GM23338 (cell line): ENCODE measurements around the gene XIRP2. TPM values are rescaled to one million over a fixed set of nuclear protein-coding genes. Genes with fewer than 3 reads are reported as not detected.

ENCODE experiments used
- ATAC-seq: fragments of 200-7000 bp; cut with Tn5 transposase; 3 replicates; pipeline ENCODE4 v1.9.1; 2020
- DNase-seq: peaks from one replicate; pipeline ENCODE4 v3.0.0-alpha.2; 2015; ENCODE audit warnings: low spot score
- H2AFZ ChIP-seq: fragments of 200-600 bp; sonication (generic); 2 replicates; pipeline ENCODE4 v1.8.0; 2016; ENCODE audit warnings: antibody characterized with exemption, mild to moderate bottlenecking, moderate library complexity
- H3F3A ChIP-seq: fragments of 200-600 bp; sonication (generic); replicated peaks from 2 replicates; pipeline ENCODE4 v1.8.0; 2017; ENCODE audit warnings: antibody characterized with exemption, mixed run types, low read depth
- H3K27ac ChIP-seq: fragments of 200-600 bp; sonication (generic); 2 replicates; pipeline ENCODE4 v1.6.1; 2016; ENCODE audit warnings: low read depth
- H3K27me3 ChIP-seq: fragments of 200-600 bp; sonication (generic); 2 replicates; pipeline ENCODE4 v1.8.0; 2016; ENCODE audit warnings: mild to moderate bottlenecking, mixed run types, moderate library complexity; ENCODE audit not compliant: insufficient read depth
- H3K36me3 ChIP-seq: fragments of 200-600 bp; sonication (generic); 2 replicates; pipeline ENCODE4 v1.8.0; 2016; ENCODE audit warnings: mild to moderate bottlenecking; ENCODE audit not compliant: insufficient read depth
- H3K4me1 ChIP-seq: fragments of 200-600 bp; sonication (generic); 2 replicates; pipeline ENCODE4 v1.8.0; 2016; ENCODE audit warnings: mild to moderate bottlenecking, moderate library complexity; ENCODE audit not compliant: insufficient read depth
- H3K4me2 ChIP-seq: fragments of 200-600 bp; sonication (generic); 2 replicates; pipeline ENCODE4 v1.7.1; 2017; ENCODE audit warnings: mixed run types
- H3K4me3 ChIP-seq: fragments of 200-600 bp; sonication (generic); 2 replicates; pipeline ENCODE4 v1.6.1; 2016; ENCODE audit warnings: mixed run types
- H3K79me2 ChIP-seq: fragments of 200-600 bp; sonication (generic); replicated peaks from 2 replicates; pipeline ENCODE4 v1.8.0; 2017; ENCODE audit warnings: mild to moderate bottlenecking; ENCODE audit not compliant: insufficient read depth
- H3K9me2 ChIP-seq: fragments of 200-600 bp; sonication (generic); 2 replicates; pipeline ENCODE4 v1.8.0; 2017; ENCODE audit not compliant: insufficient read depth
- H4K20me1 ChIP-seq: fragments of 200-600 bp; sonication (generic); replicated peaks from 2 replicates; pipeline ENCODE4 v1.8.0; 2017; ENCODE audit warnings: mild to moderate bottlenecking; ENCODE audit not compliant: insufficient read depth
- H3K27ac Mint-ChIP-seq: 2 replicates; pipeline ENCODE4 v1.8.0; 2020; ENCODE audit warnings: inconsistent platforms, mild to moderate bottlenecking, moderate library complexity, mixed read lengths
- H3K27me3 Mint-ChIP-seq: 3 replicates; pipeline ENCODE4 v1.8.0; 2022; ENCODE audit warnings: low read depth, mild to moderate bottlenecking, moderate library complexity, mixed read lengths, inconsistent platforms; ENCODE audit not compliant: insufficient read depth, poor library complexity
- H3K36me3 Mint-ChIP-seq: 3 replicates; pipeline ENCODE4 v1.8.0; 2021; ENCODE audit warnings: low read depth, mild to moderate bottlenecking, inconsistent platforms, moderate library complexity, mixed read lengths
- H3K4me1 Mint-ChIP-seq: 3 replicates; pipeline ENCODE4 v1.8.0; 2020; ENCODE audit warnings: mild to moderate bottlenecking, inconsistent platforms, mixed read lengths
- H3K4me3 Mint-ChIP-seq: 3 replicates; pipeline ENCODE4 v1.8.0; 2021; ENCODE audit warnings: moderate library complexity, mild to moderate bottlenecking, inconsistent platforms, mixed read lengths
- H3K9me3 Mint-ChIP-seq: 3 replicates; pipeline ENCODE4 v1.8.0; 2020; ENCODE audit warnings: moderate library complexity, mild to moderate bottlenecking, inconsistent platforms, mixed read lengths
- CREB1 ChIP-seq: fragments of 250-450 bp; sonication (Bioruptor Pico); IDR thresholded peaks from 2 replicates; pipeline ENCODE4 v1.5.0; 2020; ENCODE audit warnings: low read depth, mild to moderate bottlenecking, moderate library complexity
- CTCF ChIP-seq, 2 experiments: fragments of 200-600 bp in 1 of 2; sonication (generic) in 1 of 2; conservative IDR thresholded peaks; 2 replicates each; pipeline versions ENCODE4 v1.5.1 to v1.6.1; 2016 to 2017; ENCODE audit warnings: antibody characterized with exemption in 2 of 2, low read depth in 2 of 2, mild to moderate bottlenecking in 2 of 2, moderate library complexity in 1 of 2
- ETS1 ChIP-seq: IDR thresholded peaks from 2 replicates; pipeline ENCODE4 v1.6.1; 2016; ENCODE audit warnings: antibody characterized with exemption
- EZH2 ChIP-seq: fragments of 200-600 bp; sonication (generic); IDR thresholded peaks from one replicate; pipeline ENCODE4 v1.8.0; 2017; ENCODE audit warnings: antibody characterized with exemption, mild to moderate bottlenecking, low read depth; ENCODE audit not compliant: unreplicated experiment
- EZH2phosphoT487 ChIP-seq: fragments of 200-600 bp; sonication (generic); IDR thresholded peaks from one replicate; pipeline ENCODE4 v1.8.1; 2018; ENCODE audit warnings: antibody characterized with exemption; ENCODE audit not compliant: unreplicated experiment
- JUNB ChIP-seq: IDR thresholded peaks from one replicate; pipeline ENCODE4 v1.6.1; 2016; ENCODE audit warnings: antibody characterized with exemption; ENCODE audit not compliant: unreplicated experiment
- NANOG ChIP-seq: IDR thresholded peaks from 2 replicates; pipeline ENCODE4 v1.6.1; 2016; ENCODE audit warnings: antibody characterized with exemption, borderline replicate concordance
- POLR2AphosphoS5 ChIP-seq: IDR thresholded peaks from 2 replicates; pipeline ENCODE4 v1.6.1; 2016; ENCODE audit warnings: antibody characterized with exemption, low read depth
- REST ChIP-seq: IDR thresholded peaks from one replicate; pipeline ENCODE4 v1.6.1; 2018; ENCODE audit warnings: antibody characterized with exemption; ENCODE audit not compliant: unreplicated experiment
- STAT1 ChIP-seq: IDR thresholded peaks from one replicate; pipeline ENCODE4 v1.6.1; 2016; ENCODE audit warnings: antibody characterized with exemption; ENCODE audit not compliant: unreplicated experiment
- ZNF114 ChIP-seq: fragments of 250-450 bp; sonication (Bioruptor Pico); IDR thresholded peaks from 2 replicates; pipeline ENCODE4 v1.5.0; 2020; ENCODE audit warnings: mild to moderate bottlenecking, moderate library complexity
- ZNF331 ChIP-seq: fragments of 250-450 bp; sonication (Bioruptor Pico); IDR thresholded peaks from 2 replicates; pipeline ENCODE4 v1.5.0; 2020; ENCODE audit warnings: low read depth, mild to moderate bottlenecking, moderate library complexity
- ZNF462 ChIP-seq: fragments of 250-450 bp; sonication (Bioruptor Pico); IDR thresholded peaks from 2 replicates; pipeline ENCODE4 v1.5.0; 2020; ENCODE audit warnings: mild to moderate bottlenecking, moderate library complexity
- polyA plus RNA-seq: library from polyadenylated mRNA; unstranded; fragments of >200 nt; fragmentation: Nextera tagmentation; extraction: Ambion mirVana; gene quantifications from 2 replicates; pipeline ENCODE4 v1.2.1, GENCODE V29; 2016
- total RNA-seq: library from RNA; depleted of rRNA; stranded (reverse); fragments of >200 nt; shearing (Covaris generic); gene quantifications from 2 replicates; pipeline ENCODE4 v1.2.3, GENCODE V29; 2014

The XIRP2 gene
- total and polyA plus RNA-seq, 2 experiments from 2014 or later, result 0.17 to 0.31 TPM

GRCh38 chr2:167142554-167142953, 254.3 kb downstream of the XIRP2 start:
- Histone ChIP-seq H4K20me1 (no peaks in the 10 kb centered on the region), H2AFZ (peak overlapping the region; percentile 15; the same call in 1 of the 2 replicates), H3K4me3 (no peak overlapping the region), H3K79me2 (no peaks in the 10 kb centered on the region), H3K27ac (no peak overlapping the region), H3K36me3 (no peaks in the 10 kb centered on the region), H3K27me3 (no peaks in the 10 kb centered on the region), H3K4me1 (no peaks in the 10 kb centered on the region), H3K9me2 (no peaks in the 10 kb centered on the region), H3K4me2 (no peak overlapping the region), H3F3A (no peaks in the 10 kb centered on the region)
- no peaks in the 10 kb centered on the region; the same call in 2 of the 3 replicates for H3K9me3 Mint-ChIP-seq
- no peak for ATAC-seq
- no peak for DNase-seq
- no peak overlapping the region for H3K27ac Mint-ChIP-seq
- no peaks in the 10 kb centered on the region for H3K27me3 Mint-ChIP-seq
- peaks cover 4% of the 10 kb centered on the region for H3K4me1 Mint-ChIP-seq
- H3K36me3 Mint-ChIP-seq, result no peaks in the 10 kb centered on the region
- no peak for TF ChIP-seq ZNF331 (CRISPR knock-in tag)
- TF ChIP-seq POLR2AphosphoS5, result no peak
- no peak for TF ChIP-seq ZNF462
- TF ChIP-seq ZNF114, result no peak
- no peak for TF ChIP-seq CTCF (conservative IDR thresholded peaks at IDR 0.05; ENCODE audit: low read depth in 2 of 2)
- no peak for TF ChIP-seq STAT1
- TF ChIP-seq JUNB, result no peak
- no peak for TF ChIP-seq REST
- TF ChIP-seq ETS1, result no peak
- no peak for TF ChIP-seq EZH2
- no peak for TF ChIP-seq EZH2phosphoT487
- TF ChIP-seq NANOG, result no peak
- TF ChIP-seq CREB1 (CRISPR knock-in tag), result no peak
- H3K4me3 Mint-ChIP-seq, result no peak overlapping the region
